Fibroblast of skin of right quadriceps (primary cell): ENCODE results near the gene OR5T2.
"Not testable (repeated sequence)": the region's sequence is repeated elsewhere in the genome, so short reads cannot be mapped to it uniquely, and the experiment has no call there.

Experiments
- DNase-seq: peaks from one replicate; pipeline ENCODE4 v3.0.0-alpha.2; 2013

Gene OR5T2

GRCh38 chr11:56234155-56234554 is at the start of gene OR5T2:
Gene OR5T2, minus strand, starts transcription at chr11:56234255. Its CDS starts 1,193 bp downstream, at chr11:56233062.
- no peak for DNase-seq

- no peak for DNase-seq
These were observed 39.8 kb upstream of the OR5T2 start, which contains the start of gene OR5T1 for GRCh38 chr11:56273854-56274253. Gene OR5T1, plus strand, starts transcription at chr11:56274154. Its CDS starts 1,485 bp downstream, at chr11:56275639.

- DNase-seq = no peak
These were observed 37.0 kb upstream of the OR5T2 start for GRCh38 chr11:56271092-56271491.

- DNase-seq = no peak
These were observed 17.9 kb upstream of the OR5T2 start, which contains the start of gene OR5T3 for GRCh38 chr11:56251954-56252353. Gene OR5T3, plus strand, starts transcription at chr11:56252254. Its CDS starts 0 bp downstream, at chr11:56252254.

GRCh38 chr11:56219735-56220134 is 14.3 kb downstream of the OR5T2 start:
- DNase-seq = not testable (repeated sequence)

- DNase-seq = no peak
These were observed 19.5 kb downstream of the OR5T2 start for GRCh38 chr11:56214537-56214936.

- DNase-seq = no peak
These were observed 26.3 kb downstream of the OR5T2 start for GRCh38 chr11:56207790-56208189.

- DNase-seq = no peak
These were observed 36.7 kb downstream of the OR5T2 start for GRCh38 chr11:56197367-56197766.

GRCh38 chr11:56196705-56197104 is 37.4 kb downstream of the OR5T2 start:
- DNase-seq = no peak

GRCh38 chr11:56188602-56189001 is 45.5 kb downstream of the OR5T2 start:
- DNase-seq = no peak

- no peak for DNase-seq
These were observed 50.6 kb downstream of the OR5T2 start for GRCh38 chr11:56183459-56183858.
